HEK293 (cell line): Measurements from ENCODE around the gene TMEM164.

Experiments used
- CTCF ChIP-seq: fragments of 450-650 bp; formaldehyde crosslinking; IDR thresholded peaks from 2 replicates; pipeline ENCODE4 v1.5.1; 2016; ENCODE audit warnings: missing biosample characterization, missing genetic modification characterization
- ELK4 ChIP-seq: IDR thresholded peaks from 2 replicates; pipeline ENCODE4 v1.6.1; 2011; ENCODE audit warnings: mild to moderate bottlenecking, low read depth, low read length, borderline replicate concordance
- HIC1 ChIP-seq: fragments of 450-650 bp; formaldehyde crosslinking; IDR thresholded peaks from 2 replicates; pipeline ENCODE4 v1.5.1; 2016; ENCODE audit warnings: missing biosample characterization, missing genetic modification characterization
- HOXA7 ChIP-seq: sonication (generic); formaldehyde crosslinking; IDR thresholded peaks from 2 replicates; pipeline ENCODE4 v1.8.1; 2022; ENCODE audit warnings: missing genetic modification reagents, borderline replicate concordance
- KLF8 ChIP-seq: fragments of 450-650 bp; formaldehyde crosslinking; IDR thresholded peaks from 2 replicates; pipeline ENCODE4 v1.5.1; 2016; ENCODE audit warnings: missing biosample characterization, missing genetic modification characterization
- PRDM2 ChIP-seq: fragments of 450-650 bp; formaldehyde crosslinking; IDR thresholded peaks from 2 replicates; pipeline ENCODE4 v1.5.1; 2016; ENCODE audit warnings: missing biosample characterization, missing genetic modification characterization, borderline replicate concordance
- SP2 ChIP-seq: fragments of 450-650 bp; formaldehyde crosslinking; IDR thresholded peaks from 2 replicates; pipeline ENCODE4 v1.5.1; 2016; ENCODE audit warnings: missing biosample characterization, missing genetic modification characterization
- ZNF335 ChIP-seq: fragments of 450-650 bp; formaldehyde crosslinking; conservative IDR thresholded peaks from 2 replicates; pipeline ENCODE4 v1.5.1; 2016; ENCODE audit warnings: missing biosample characterization, missing genetic modification characterization
- ZNF449 ChIP-seq: fragments of 450-650 bp; formaldehyde crosslinking; IDR thresholded peaks from 2 replicates; pipeline ENCODE4 v1.5.1; 2017; ENCODE audit warnings: missing biosample characterization, mild to moderate bottlenecking, missing genetic modification characterization, moderate library complexity
- ZNF510 ChIP-seq: fragments of 450-650 bp; formaldehyde crosslinking; IDR thresholded peaks from 2 replicates; pipeline ENCODE4 v1.5.1; 2018; ENCODE audit warnings: mild to moderate bottlenecking, missing genetic modification characterization, missing biosample characterization; ENCODE audit not compliant: insufficient replicate concordance
- ZNF530 ChIP-seq: fragments of 450-650 bp; formaldehyde crosslinking; IDR thresholded peaks from 2 replicates; pipeline ENCODE4 v1.5.1; 2016; ENCODE audit warnings: low read depth, missing biosample characterization, missing genetic modification characterization
- ZNF664 ChIP-seq: fragments of 450-650 bp; formaldehyde crosslinking; IDR thresholded peaks from 2 replicates; pipeline ENCODE4 v1.5.1; 2016; ENCODE audit warnings: missing biosample characterization, missing genetic modification characterization
- ZNF76 ChIP-seq: fragments of 450-650 bp; formaldehyde crosslinking; IDR thresholded peaks from 2 replicates; pipeline ENCODE4; 2016; ENCODE audit warnings: low read depth, missing biosample characterization, missing genetic modification characterization, borderline replicate concordance
- ZSCAN18 ChIP-seq: fragments of 450-650 bp; formaldehyde crosslinking; IDR thresholded peaks from 2 replicates; pipeline ENCODE4 v1.5.1; 2016; ENCODE audit warnings: missing biosample characterization, missing genetic modification characterization

GRCh38 chrX:110081320-110081719, 78.4 kb downstream of the TMEM164 start:
- TF ChIP-seq ZNF664 (tag by site-specific recombination) = no peak
- TF ChIP-seq ZNF76 (tag by site-specific recombination) = no peak
- TF ChIP-seq ZNF510 (tag by site-specific recombination) = no peak
- no peak for TF ChIP-seq CTCF (tag by site-specific recombination)
- TF ChIP-seq KLF8 = no peak
- no peak for TF ChIP-seq ZSCAN18 (tag by site-specific recombination)
- TF ChIP-seq HIC1 = no peak
- no peak for TF ChIP-seq ZNF335
- TF ChIP-seq ZNF449 (tag by site-specific recombination) = no peak
- no peak for TF ChIP-seq HOXA7 (CRISPR knock-in tag)
- TF ChIP-seq ELK4 = no peak
- TF ChIP-seq ZNF530 = no peak
- no peak for TF ChIP-seq SP2 (tag by site-specific recombination)
- no peak for TF ChIP-seq PRDM2 (tag by site-specific recombination)
